Measurements from ENCODE around the gene GSPT1. TPM values are rescaled to one million over a fixed set of nuclear protein-coding genes. Genes with fewer than 3 reads are reported as not detected.

GSPT1 gene
- total and polyA plus RNA-seq, 9 of the 15 experiments (the other 6 are each of a cell fraction or from before 2014, with no cell fraction given), result 63.8 to 269 (median 148) TPM

GRCh38 chr16:11915114-11915643, 577 bp downstream of the GSPT1 start (continued):
- TF ChIP-seq MECOM (CRISPR knock-in tag; IDR thresholded peaks at IDR 0.05), result no peak
- TF ChIP-seq, protein P1, sequence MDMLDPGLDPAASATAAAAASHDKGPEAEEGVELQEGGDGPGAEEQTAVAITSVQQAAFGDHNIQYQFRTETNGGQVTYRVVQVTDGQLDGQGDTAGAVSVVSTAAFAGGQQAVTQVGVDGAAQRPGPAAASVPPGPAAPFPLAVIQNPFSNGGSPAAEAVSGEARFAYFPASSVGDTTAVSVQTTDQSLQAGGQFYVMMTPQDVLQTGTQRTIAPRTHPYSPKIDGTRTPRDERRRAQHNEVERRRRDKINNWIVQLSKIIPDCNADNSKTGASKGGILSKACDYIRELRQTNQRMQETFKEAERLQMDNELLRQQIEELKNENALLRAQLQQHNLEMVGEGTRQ (CRISPR knock-in tag; IDR thresholded peaks at IDR 0.05), result peak; percentile 14; the same call in 1 of the 2 replicates
- TF ChIP-seq, protein P2, sequence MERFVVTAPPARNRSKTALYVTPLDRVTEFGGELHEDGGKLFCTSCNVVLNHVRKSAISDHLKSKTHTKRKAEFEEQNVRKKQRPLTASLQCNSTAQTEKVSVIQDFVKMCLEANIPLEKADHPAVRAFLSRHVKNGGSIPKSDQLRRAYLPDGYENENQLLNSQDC (CRISPR knock-in tag; IDR thresholded peaks at IDR 0.05), result no peak
- 0 out of 2 replicates have a peak, but pooled peaks have one; percentile 4 for TF ChIP-seq ZNF282 (CRISPR knock-in tag; IDR thresholded peaks at IDR 0.05)
- no peak for TF ChIP-seq ZSCAN32 (CRISPR knock-in tag; IDR thresholded peaks at IDR 0.05)
- peak; percentile 70; the same call in 1 of the 2 replicates for TF ChIP-seq MXI1 (IDR thresholded peaks at IDR 0.05; ENCODE audit: low read depth, low read length)
- no peak for TF ChIP-seq HCFC1 (IDR thresholded peaks at IDR 0.05; ENCODE audit: low read depth, low read length)
- peak; percentile 66; the same call in 1 of the 2 replicates for TF ChIP-seq ZFX (CRISPR knock-in tag; IDR thresholded peaks at IDR 0.05)
- 0 out of 2 replicates have a peak, but pooled peaks have one; percentile 21 for TF ChIP-seq ELK1 (CRISPR knock-in tag; IDR thresholded peaks at IDR 0.05)
- no peak for TF ChIP-seq HDAC8 (tag; IDR thresholded peaks at IDR 0.05)
- TF ChIP-seq REST (IDR thresholded peaks at IDR 0.05; ENCODE audit: borderline replicate concordance), result no peak
- 0 out of 2 replicates have a peak, but pooled peaks have one; percentile 5 for TF ChIP-seq REST (CRISPR knock-in tag; IDR thresholded peaks at IDR 0.05; ENCODE audit: low read depth)
- TF ChIP-seq CHD1 (IDR thresholded peaks at IDR 0.05; ENCODE audit: low read length), result peak; percentile 84
- peak in 1 of 2 experiments; percentile 87 for TF ChIP-seq E2F6 (IDR thresholded peaks at IDR 0.05; ENCODE audit: borderline replicate concordance in 1 of 2, extremely low read depth in 1 of 2, insufficient read depth in 1 of 2, insufficient read length in 1 of 2, low read depth in 1 of 2, low read length in 1 of 2, poor library complexity in 1 of 2, severe bottlenecking in 1 of 2)
- peak; percentile 16 for TF ChIP-seq HNRNPK (IDR thresholded peaks at IDR 0.05; ENCODE audit: low read depth, low read length, poor library complexity, severe bottlenecking)

All from K562 (cell line).